HL-60 (cell line): ENCODE data around the gene ABCA2.

Source experiments
- CTCF ChIP-seq: IDR thresholded peaks from one replicate; pipeline ENCODE4 v1.5.1; 2011; ENCODE audit warnings: low read length, control low read depth, inconsistent platforms; ENCODE audit not compliant: insufficient read depth
- GABPA ChIP-seq: IDR thresholded peaks from 2 replicates; pipeline ENCODE4 v1.6.1; 2012; ENCODE audit warnings: low read depth
- POLR2AphosphoS5 ChIP-seq: IDR thresholded peaks from 2 replicates; pipeline ENCODE4 v1.6.1; 2012; ENCODE audit warnings: low read depth
- REST ChIP-seq: IDR thresholded peaks from 2 replicates; pipeline ENCODE4 v1.6.1; 2012; ENCODE audit warnings: low read depth; ENCODE audit not compliant: insufficient replicate concordance
- SPI1 ChIP-seq: IDR thresholded peaks from 2 replicates; pipeline ENCODE4 v1.6.1; 2012; ENCODE audit warnings: low read depth, mild to moderate bottlenecking, borderline replicate concordance

- no peak for TF ChIP-seq CTCF
- no peak for TF ChIP-seq REST
- TF ChIP-seq POLR2AphosphoS5: no peak
- no peak for TF ChIP-seq SPI1
- TF ChIP-seq GABPA: no peak
These were observed 46.3 kb downstream of the ABCA2 start for GRCh38 chr9:136981588-136982231.
